Peyer's patch (tissue), 4 donors: ENCODE measurements around the gene ACSL1. TPM values are rescaled to one million over a fixed set of nuclear protein-coding genes. Genes with fewer than 3 reads are reported as not detected.

Experiments used
- DNase-seq, 3 donors: peaks; one replicate each; pipeline ENCODE4 v3.0.0-alpha.2; 2017 to 2019
- H3K27ac ChIP-seq, 4 donors: fragments of 200-600 bp; sonication (generic); one replicate each; pipeline ENCODE4 v1.5.1; 2016 to 2019
- H3K27me3 ChIP-seq, 2 donors: fragments of 200-600 bp; sonication (generic); one replicate each; pipeline ENCODE4 v1.5.1; 2019
- H3K36me3 ChIP-seq, 3 donors: fragments of 200-600 bp; sonication (generic); one replicate each; pipeline ENCODE4 v1.5.1; 2016 to 2019
- H3K4me1 ChIP-seq, 4 donors: fragments of 200-600 bp; sonication (generic); one replicate each; pipeline ENCODE4 v1.5.1; 2016 to 2019
- H3K4me3 ChIP-seq, 4 donors: fragments of 200-600 bp; sonication (generic); 1 replicate in 3 of 4; 2 replicates in 1 of 4; pipeline ENCODE4 v1.5.1; 2016 to 2019; ENCODE audit warnings: mild to moderate bottlenecking in 1 of 4
- H3K9me3 ChIP-seq, 4 donors: fragments of 200-600 bp; sonication (generic); one replicate each; pipeline ENCODE4 v1.5.1; 2016 to 2019; ENCODE audit warnings: mild to moderate bottlenecking in 1 of 4
- CTCF ChIP-seq, 6 experiments: fragments of 450-650 bp in 4 of 6; fragments of 200-600 bp in 2 of 6; sonication (generic) in 1 of 6; IDR thresholded peaks; one replicate each; pipeline ENCODE4 v1.5.1; 2017 to 2019; ENCODE audit warnings: antibody characterized with exemption in 6 of 6, mild to moderate bottlenecking in 3 of 6, moderate library complexity in 1 of 6
- POLR2A ChIP-seq, 2 donors: fragments of 450-650 bp; IDR thresholded peaks; one replicate each; pipeline ENCODE4 v1.5.1; 2017; ENCODE audit warnings: antibody characterized with exemption in 2 of 2, mild to moderate bottlenecking in 2 of 2, moderate library complexity in 2 of 2
- total RNA-seq, 4 donors: library from RNA; depleted of rRNA; stranded (reverse); fragments of >200 nt; gene quantifications; one replicate each; pipeline ENCODE4 v1.1.0, GENCODE V29; 2016

ACSL1 gene
- total RNA-seq, 4 donors from 2014 or later = 14.9 to 23.1 (median 18.1) TPM

GRCh38 chr4:184795214-184795844, 30.4 kb downstream of the ACSL1 start:
- Histone ChIP-seq H3K4me1 (no peaks in the 10 kb centered on the region), H3K36me3 (peaks cover 0 to 9% (median 0%) of the 10 kb centered on the region in 3 donors), H3K9me3 (no peaks in the 10 kb centered on the region), H3K27ac (no peak overlapping the region), H3K4me3 (no peak overlapping the region), H3K27me3 (no peaks in the 10 kb centered on the region)
- no peak for DNase-seq
- TF ChIP-seq POLR2A (IDR thresholded peaks at IDR 0.05) (no peak), CTCF (IDR thresholded peaks at IDR 0.05) (no peak)

GRCh38 chr4:184794470-184794869, 31.3 kb downstream of the ACSL1 start:
- H3K27me3 ChIP-seq = no peaks in the 10 kb centered on the region
- H3K4me1 ChIP-seq = no peaks in the 10 kb centered on the region
- TF ChIP-seq POLR2A (IDR thresholded peaks at IDR 0.05) = no peak
- TF ChIP-seq CTCF (IDR thresholded peaks at IDR 0.05) = no peak
- no peak overlapping the region for H3K4me3 ChIP-seq
- DNase-seq = no peak
- H3K27ac ChIP-seq = no peak overlapping the region
- no peaks in the 10 kb centered on the region for H3K9me3 ChIP-seq
- peaks cover 0 to 9% (median 0%) of the 10 kb centered on the region in 3 donors for H3K36me3 ChIP-seq

DNA sequence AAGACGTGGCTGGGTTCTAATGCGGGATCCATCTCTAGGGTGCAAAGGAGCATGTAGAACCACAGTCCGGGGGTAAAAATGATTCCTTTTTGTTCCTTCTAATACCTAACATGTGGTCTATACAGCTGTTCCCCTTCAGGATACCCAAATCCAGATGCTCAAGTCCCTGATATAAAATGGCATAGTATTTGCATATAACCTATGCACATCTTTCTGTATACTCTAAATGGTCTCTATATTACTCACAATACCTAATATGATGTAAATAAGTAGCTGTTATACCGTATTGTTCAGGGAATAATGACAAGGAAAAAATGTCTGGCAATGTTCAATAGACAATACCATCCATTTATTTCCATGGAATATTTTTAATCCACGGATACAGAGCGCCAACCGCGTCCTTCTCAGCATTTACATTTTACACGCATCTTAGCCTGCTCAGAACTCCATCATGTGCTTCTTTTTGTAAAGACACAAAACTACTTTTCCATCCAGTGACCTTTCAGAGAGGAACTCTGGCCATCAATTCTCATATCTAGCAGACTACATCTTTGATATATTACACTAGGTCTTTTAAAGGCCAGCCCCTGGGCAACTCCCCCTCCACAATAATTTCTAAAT, 31.9 kb downstream of the ACSL1 start:
- Histone ChIP-seq H3K27ac (no peak overlapping the region), H3K27me3 (no peaks in the 10 kb centered on the region), H3K4me3 (no peak overlapping the region), H3K36me3 (peaks cover 0 to 9% (median 0%) of the 10 kb centered on the region in 3 donors), H3K9me3 (no peaks in the 10 kb centered on the region), H3K4me1 (no peaks in the 10 kb centered on the region)
- TF ChIP-seq POLR2A (IDR thresholded peaks at IDR 0.05) (no peak), CTCF (IDR thresholded peaks at IDR 0.05) (no peak)
- no peak for DNase-seq

DNA sequence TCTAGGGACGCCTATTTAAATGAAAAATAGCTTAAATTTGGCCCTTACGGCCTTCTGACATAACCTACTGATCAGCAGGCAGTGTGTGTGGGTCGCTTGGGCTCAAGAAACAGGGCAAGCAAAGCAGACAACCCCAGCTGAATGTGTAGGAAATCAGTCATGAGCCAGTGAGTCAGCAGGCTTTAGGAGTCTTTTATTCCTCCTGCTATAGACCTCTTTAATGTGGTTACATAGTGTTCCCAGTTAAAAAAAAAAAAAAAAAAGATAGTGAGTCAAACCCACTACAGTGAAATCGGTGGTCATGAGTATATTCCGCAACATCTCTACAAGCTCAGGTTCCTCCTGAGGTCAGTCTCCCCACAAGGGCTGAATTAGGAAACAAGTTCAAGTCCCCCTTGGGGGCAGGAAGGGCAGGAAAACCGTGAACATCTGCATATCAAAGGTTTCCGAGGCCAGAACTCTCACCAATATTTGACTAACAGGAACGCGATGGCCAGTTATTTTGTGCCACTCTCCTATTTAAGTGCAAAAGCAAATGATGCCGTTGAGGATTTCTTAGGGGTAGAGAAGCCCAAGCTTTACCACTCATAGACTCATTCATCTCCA, 32.7 kb downstream of the ACSL1 start:
- H3K27ac ChIP-seq = no peak overlapping the region
- H3K4me3 ChIP-seq = no peak overlapping the region
- H3K36me3 ChIP-seq = peaks cover 0 to 10% (median 0%) of the 10 kb centered on the region in 3 donors
- DNase-seq = no peak
- no peaks in the 10 kb centered on the region for H3K4me1 ChIP-seq
- no peaks in the 10 kb centered on the region for H3K9me3 ChIP-seq
- TF ChIP-seq CTCF (IDR thresholded peaks at IDR 0.05) (no peak), POLR2A (IDR thresholded peaks at IDR 0.05) (no peak)
- H3K27me3 ChIP-seq = no peaks in the 10 kb centered on the region

GRCh38 chr4:184792334-184792733, 33.4 kb downstream of the ACSL1 start:
- no peak for TF ChIP-seq POLR2A (IDR thresholded peaks at IDR 0.05)
- no peak for TF ChIP-seq CTCF (IDR thresholded peaks at IDR 0.05)
- no peak for DNase-seq
- H3K4me1 ChIP-seq = no peaks in the 10 kb centered on the region
- H3K4me3 ChIP-seq = no peak overlapping the region
- peaks cover 0 to 14% (median 0%) of the 10 kb centered on the region in 3 donors for H3K36me3 ChIP-seq
- H3K27ac ChIP-seq = no peak overlapping the region
- no peaks in the 10 kb centered on the region for H3K9me3 ChIP-seq
- H3K27me3 ChIP-seq = no peaks in the 10 kb centered on the region
